Karpas-422 (cell line): ENCODE data around the gene ACOT7. TPM values are rescaled to one million over a fixed set of nuclear protein-coding genes. Genes with fewer than 3 reads are reported as not detected.

Experiments used
- DNase-seq: peaks from one replicate; pipeline ENCODE4 v3.0.0-alpha.2; 2015
- H2AFZ ChIP-seq: fragments of 200-600 bp; sonication (generic); 2 replicates; pipeline ENCODE4 v1.6.1; 2014; ENCODE audit warnings: antibody characterized with exemption, low read length, mixed read lengths
- H3K27ac ChIP-seq: fragments of 200-600 bp; sonication (generic); 2 replicates; pipeline ENCODE4 v1.5.1; 2014; ENCODE audit warnings: mild to moderate bottlenecking, low read length, moderate library complexity
- H3K27me3 ChIP-seq: fragments of 200-600 bp; sonication (generic); 2 replicates; pipeline ENCODE4 v1.6.1; 2014; ENCODE audit warnings: low read length, mixed read lengths
- H3K36me3 ChIP-seq: fragments of 200-600 bp; sonication (generic); 2 replicates; pipeline ENCODE4 v1.6.1; 2014; ENCODE audit warnings: low read length, mixed read lengths; ENCODE audit not compliant: insufficient read depth
- H3K4me1 ChIP-seq: fragments of 200-600 bp; sonication (generic); 2 replicates; pipeline ENCODE4 v1.6.1; 2014; ENCODE audit warnings: mild to moderate bottlenecking, low read length, mixed read lengths
- H3K4me2 ChIP-seq: fragments of 200-600 bp; sonication (generic); 2 replicates; pipeline ENCODE4 v1.6.1; 2014; ENCODE audit warnings: low read length, low read depth, mild to moderate bottlenecking; ENCODE audit not compliant: poor library complexity, severe bottlenecking
- H3K4me3 ChIP-seq: fragments of 200-600 bp; sonication (generic); 2 replicates; pipeline ENCODE4 v1.5.1; 2014; ENCODE audit warnings: mild to moderate bottlenecking, antibody characterized with exemption, low read length, mixed read lengths
- H3K79me2 ChIP-seq: fragments of 200-600 bp; sonication (generic); 2 replicates; pipeline ENCODE4 v1.6.1; 2014; ENCODE audit warnings: mild to moderate bottlenecking, low read length, mixed read lengths
- H3K9ac ChIP-seq: fragments of 200-600 bp; sonication (generic); 2 replicates; pipeline ENCODE4 v1.6.0; 2014; ENCODE audit warnings: low read length
- H3K9me2 ChIP-seq: fragments of 200-600 bp; sonication (generic), shearing (Covaris generic); replicated peaks from 2 replicates; pipeline ENCODE4 v1.6.0; 2014; ENCODE audit warnings: mild to moderate bottlenecking, low read length, moderate library complexity; ENCODE audit not compliant: insufficient read depth
- H3K9me3 ChIP-seq: fragments of 300-700, 200-600 bp; sonication (generic); 2 replicates; pipeline ENCODE4 v1.6.1; 2014; ENCODE audit warnings: low read length, mixed read lengths
- H4K20me1 ChIP-seq: fragments of 200-600 bp; sonication (generic); 2 replicates; pipeline ENCODE4 v1.6.1; 2014; ENCODE audit warnings: mild to moderate bottlenecking, antibody characterized with exemption, low read length, low read depth; ENCODE audit not compliant: insufficient read depth
- total RNA-seq: library from RNA; depleted of rRNA; stranded (reverse); fragments of >200 nt; shearing (Covaris generic); gene quantifications from 2 replicates; pipeline ENCODE4 v1.2.3, GENCODE V29; 2014; ENCODE audit warnings: low replicate concordance

The ACOT7 gene
- total RNA-seq, 1 experiment from 2014 or later: 11.8 TPM

DNA sequence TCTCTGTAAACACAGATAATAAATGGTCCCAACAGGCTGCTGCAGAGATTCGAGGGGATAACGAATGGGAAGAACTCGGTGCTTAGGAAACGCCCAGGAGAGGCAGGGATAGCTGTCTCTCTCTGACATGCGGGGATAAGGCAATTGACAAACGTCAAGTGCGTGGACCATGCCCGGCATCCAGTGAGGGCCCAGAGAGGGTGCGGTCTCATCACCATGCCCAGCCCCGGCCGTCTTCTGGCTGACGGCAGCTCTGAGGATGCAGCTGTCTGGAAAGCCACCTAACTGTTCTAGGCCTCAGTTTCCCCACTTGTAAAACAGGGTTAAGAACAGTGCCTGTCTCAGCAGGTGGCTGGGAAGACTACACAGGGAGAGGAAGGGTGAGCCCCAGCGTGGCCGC lies 48.1 kb downstream of the ACOT7 start:
- Histone ChIP-seq H3K27ac (no peak overlapping the region), H3K9me2 (no peaks in the 10 kb centered on the region), H3K27me3 (no peaks in the 10 kb centered on the region), H4K20me1 (peaks cover 5% of the 10 kb centered on the region; the same call in 1 of the 2 replicates), H3K4me2 (no peak overlapping the region), H2AFZ (no peak overlapping the region), H3K4me1 (peaks cover 12% of the 10 kb centered on the region), H3K9me3 (no peaks in the 10 kb centered on the region), H3K79me2 (peaks cover 13% of the 10 kb centered on the region), H3K36me3 (no peaks in the 10 kb centered on the region), H3K9ac (no peak overlapping the region), H3K4me3 (no peak overlapping the region)
- DNase-seq: no peak

DNA sequence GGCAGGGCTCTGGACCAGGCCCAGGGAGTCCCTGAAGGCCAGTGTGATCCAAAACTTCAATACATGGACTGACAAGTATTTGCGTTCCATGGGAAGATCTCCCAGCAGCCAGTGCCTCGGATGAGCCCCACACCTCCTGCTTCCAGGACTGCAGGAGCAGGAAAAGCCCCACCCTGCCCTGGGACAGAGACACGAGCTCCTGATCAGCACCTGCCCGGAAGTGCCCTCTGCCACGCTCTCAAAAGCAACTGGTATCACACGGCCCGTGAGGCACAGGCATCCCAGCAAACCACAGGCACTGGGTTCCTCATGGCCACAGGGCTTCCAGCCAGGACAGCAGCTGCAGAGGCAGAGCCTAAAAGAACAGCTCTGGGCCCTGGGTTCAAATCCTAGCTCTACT lies 48.6 kb downstream of the ACOT7 start:
- H3K9me2 ChIP-seq: no peaks in the 10 kb centered on the region
- H3K79me2 ChIP-seq: peaks cover 13% of the 10 kb centered on the region
- H4K20me1 ChIP-seq: peaks cover 5% of the 10 kb centered on the region; the same call in 1 of the 2 replicates
- peaks cover 12% of the 10 kb centered on the region for H3K4me1 ChIP-seq
- H3K9ac ChIP-seq: no peak overlapping the region
- no peak overlapping the region for H3K27ac ChIP-seq
- no peak overlapping the region for H3K4me2 ChIP-seq
- no peaks in the 10 kb centered on the region for H3K27me3 ChIP-seq
- DNase-seq: no peak
- H2AFZ ChIP-seq: no peak overlapping the region
- no peaks in the 10 kb centered on the region for H3K36me3 ChIP-seq
- no peak overlapping the region for H3K4me3 ChIP-seq
- H3K9me3 ChIP-seq: no peaks in the 10 kb centered on the region

DNA sequence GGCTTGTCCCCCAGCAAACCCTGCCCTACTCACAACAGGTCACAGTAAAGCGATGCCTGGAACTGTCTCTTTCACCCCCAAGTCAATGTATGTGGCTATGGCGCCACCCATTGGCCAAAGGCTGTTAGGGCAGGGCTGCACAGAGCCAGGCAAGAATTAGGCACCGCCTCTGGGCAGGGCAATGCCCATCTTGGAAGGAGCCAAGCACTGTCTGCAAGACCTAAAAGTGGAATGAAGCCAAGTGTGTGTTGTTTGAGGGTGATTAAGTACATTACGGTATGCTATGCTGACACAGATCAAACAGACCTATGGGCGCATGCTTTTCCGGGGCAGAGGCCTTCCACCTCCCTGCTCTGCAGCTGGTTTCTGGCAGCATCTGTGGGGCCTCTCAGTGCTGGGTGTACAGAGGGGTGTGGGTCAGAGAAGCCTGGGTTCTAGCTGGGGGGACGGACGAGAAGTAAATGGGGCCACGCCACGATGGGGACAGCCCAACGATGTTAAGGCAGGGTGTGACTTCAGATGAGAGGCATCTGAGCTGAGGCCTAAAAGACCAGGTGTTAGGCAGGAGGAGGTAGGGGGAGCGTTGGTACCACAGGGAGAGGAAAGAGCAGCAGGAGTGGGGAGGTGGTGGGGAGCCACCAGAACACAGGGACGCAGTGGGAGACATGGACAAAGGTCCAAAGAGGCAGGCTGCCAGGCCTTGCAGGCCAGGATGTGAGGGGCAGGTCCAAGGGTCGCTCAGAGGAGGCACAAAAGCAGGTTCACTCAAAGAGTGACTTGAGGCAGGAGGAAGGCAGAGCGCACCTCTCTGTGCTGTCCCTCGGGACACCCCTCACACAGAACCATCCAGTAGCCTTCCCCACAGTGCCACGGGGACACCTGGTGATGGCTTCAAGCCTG lies 49.8 kb downstream of the ACOT7 start:
- Histone ChIP-seq H4K20me1 (peaks cover 5% of the 10 kb centered on the region; the same call in 1 of the 2 replicates), H3K36me3 (no peaks in the 10 kb centered on the region), H3K4me1 (peaks cover 12% of the 10 kb centered on the region), H3K27me3 (no peaks in the 10 kb centered on the region), H3K9me2 (no peaks in the 10 kb centered on the region), H3K79me2 (peaks cover 13% of the 10 kb centered on the region), H3K4me3 (no peak overlapping the region), H2AFZ (no peak overlapping the region), H3K9me3 (no peaks in the 10 kb centered on the region), H3K9ac (no peak overlapping the region), H3K4me2 (no peak overlapping the region), H3K27ac (no peak overlapping the region)
- peak; percentile 94 for DNase-seq

DNA sequence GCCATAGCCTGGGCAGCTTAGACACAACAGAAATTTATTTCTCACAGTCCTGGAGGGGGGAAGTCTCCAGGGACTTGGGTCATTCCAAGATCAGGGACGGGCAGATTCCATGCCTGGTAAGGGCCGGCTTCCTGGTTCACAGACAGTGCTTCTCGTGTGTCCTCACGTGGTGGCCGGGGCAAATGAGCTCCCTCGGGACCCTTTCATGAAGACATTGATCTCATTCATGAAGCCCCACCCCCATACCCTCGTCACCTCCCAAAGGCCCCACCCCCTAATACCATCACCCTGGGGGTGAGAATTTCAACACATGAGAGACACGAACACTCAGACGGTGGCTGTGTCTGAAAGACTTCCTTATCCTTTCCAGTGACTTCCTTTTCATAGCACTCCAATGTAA lies 51.5 kb downstream of the ACOT7 start:
- peaks cover 12% of the 10 kb centered on the region for H3K4me1 ChIP-seq
- no peak overlapping the region for H3K27ac ChIP-seq
- H3K27me3 ChIP-seq: no peaks in the 10 kb centered on the region
- H2AFZ ChIP-seq: no peak overlapping the region
- H3K4me2 ChIP-seq: no peak overlapping the region
- H3K9me3 ChIP-seq: no peaks in the 10 kb centered on the region
- no peak overlapping the region for H3K4me3 ChIP-seq
- H3K9ac ChIP-seq: no peak overlapping the region
- peak; percentile 77 for DNase-seq
- H3K79me2 ChIP-seq: peaks cover 13% of the 10 kb centered on the region
- H4K20me1 ChIP-seq: peaks cover 5% of the 10 kb centered on the region; the same call in 1 of the 2 replicates
- H3K36me3 ChIP-seq: no peaks in the 10 kb centered on the region
- H3K9me2 ChIP-seq: no peaks in the 10 kb centered on the region

DNA sequence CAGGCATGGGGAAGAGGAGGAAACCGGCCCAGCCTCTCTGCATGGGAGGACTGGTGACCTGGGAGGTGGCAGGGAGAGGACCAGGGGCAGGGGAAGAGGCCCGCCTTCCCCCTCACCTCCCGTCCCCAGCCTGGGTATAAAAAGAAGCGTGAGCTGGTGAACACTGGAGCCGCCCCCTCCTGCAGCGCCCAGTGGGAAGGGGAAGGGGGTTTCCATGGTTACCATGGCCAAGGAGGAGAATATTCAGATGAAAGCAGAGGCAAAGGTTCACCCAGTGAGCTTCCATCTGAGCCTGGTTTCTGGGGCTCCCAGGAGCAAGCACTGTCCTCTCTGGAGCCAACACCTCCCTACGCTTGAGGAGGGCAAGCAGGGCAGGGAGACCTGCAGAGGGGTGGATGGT lies 54.9 kb downstream of the ACOT7 start:
- H3K36me3 ChIP-seq: no peaks in the 10 kb centered on the region
- H3K4me3 ChIP-seq: no peak overlapping the region
- H3K9me3 ChIP-seq: no peaks in the 10 kb centered on the region
- H3K27me3 ChIP-seq: no peaks in the 10 kb centered on the region
- peaks cover 5% of the 10 kb centered on the region; the same call in 1 of the 2 replicates for H4K20me1 ChIP-seq
- no peak overlapping the region for H3K27ac ChIP-seq
- peaks cover 12% of the 10 kb centered on the region for H3K4me1 ChIP-seq
- no peak overlapping the region for H3K9ac ChIP-seq
- peaks cover 13% of the 10 kb centered on the region for H3K79me2 ChIP-seq
- DNase-seq: no peak
- H3K9me2 ChIP-seq: no peaks in the 10 kb centered on the region
- H3K4me2 ChIP-seq: no peak overlapping the region
- no peak overlapping the region for H2AFZ ChIP-seq

DNA sequence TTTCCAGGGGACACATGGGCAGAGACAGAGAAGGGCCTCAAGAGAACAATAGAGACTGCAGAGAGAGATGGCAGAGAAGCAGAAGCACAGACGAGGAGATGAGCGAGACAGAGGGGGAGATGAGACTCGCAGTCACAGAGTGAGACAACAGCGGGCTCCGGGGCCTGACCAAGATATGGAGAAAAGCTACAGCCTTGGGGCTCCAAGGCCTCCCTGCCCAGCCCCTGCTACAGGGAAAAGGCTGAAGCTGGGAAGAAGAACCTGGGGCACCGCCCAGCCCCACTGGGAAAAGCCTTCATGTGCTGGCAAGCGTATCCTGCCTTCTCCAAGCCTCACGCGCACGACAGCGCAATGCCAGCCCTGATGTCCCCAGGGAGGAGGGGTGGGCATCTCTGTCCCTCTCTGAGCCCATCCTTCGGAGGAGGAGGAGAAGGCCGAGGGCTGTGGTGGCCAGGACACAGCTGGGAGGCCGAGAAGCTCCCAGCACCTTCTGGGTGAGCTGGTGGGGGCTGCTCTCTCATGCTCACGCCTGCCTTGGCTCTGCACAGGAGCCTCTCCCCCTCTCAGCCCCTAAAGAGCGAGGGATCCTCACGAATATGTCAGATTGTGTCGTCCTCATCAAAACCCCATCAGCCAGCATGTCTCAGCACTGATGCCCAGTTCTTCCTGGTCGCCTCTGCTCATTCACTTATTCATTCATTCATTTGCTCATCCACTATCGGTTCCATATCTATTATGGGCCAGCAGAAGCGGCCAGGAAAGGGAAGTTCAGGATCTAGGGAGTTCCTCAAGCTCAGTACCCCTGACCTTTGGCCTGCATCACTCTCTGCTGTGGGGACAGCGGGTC lies 56.6 kb downstream of the ACOT7 start:
- no peaks in the 10 kb centered on the region for H3K36me3 ChIP-seq
- peaks cover 2% of the 10 kb centered on the region for H3K4me1 ChIP-seq
- DNase-seq: no peak
- no peaks in the 10 kb centered on the region for H3K27me3 ChIP-seq
- no peak overlapping the region for H3K27ac ChIP-seq
- H3K9me3 ChIP-seq: no peaks in the 10 kb centered on the region
- H3K4me3 ChIP-seq: no peak overlapping the region
- no peak overlapping the region for H3K4me2 ChIP-seq
- peaks cover 4% of the 10 kb centered on the region; the same call in 1 of the 2 replicates for H3K79me2 ChIP-seq
- no peaks in the 10 kb centered on the region for H3K9me2 ChIP-seq
- no peak overlapping the region for H3K9ac ChIP-seq
- H2AFZ ChIP-seq: no peak overlapping the region
- H4K20me1 ChIP-seq: no peaks in the 10 kb centered on the region

DNA sequence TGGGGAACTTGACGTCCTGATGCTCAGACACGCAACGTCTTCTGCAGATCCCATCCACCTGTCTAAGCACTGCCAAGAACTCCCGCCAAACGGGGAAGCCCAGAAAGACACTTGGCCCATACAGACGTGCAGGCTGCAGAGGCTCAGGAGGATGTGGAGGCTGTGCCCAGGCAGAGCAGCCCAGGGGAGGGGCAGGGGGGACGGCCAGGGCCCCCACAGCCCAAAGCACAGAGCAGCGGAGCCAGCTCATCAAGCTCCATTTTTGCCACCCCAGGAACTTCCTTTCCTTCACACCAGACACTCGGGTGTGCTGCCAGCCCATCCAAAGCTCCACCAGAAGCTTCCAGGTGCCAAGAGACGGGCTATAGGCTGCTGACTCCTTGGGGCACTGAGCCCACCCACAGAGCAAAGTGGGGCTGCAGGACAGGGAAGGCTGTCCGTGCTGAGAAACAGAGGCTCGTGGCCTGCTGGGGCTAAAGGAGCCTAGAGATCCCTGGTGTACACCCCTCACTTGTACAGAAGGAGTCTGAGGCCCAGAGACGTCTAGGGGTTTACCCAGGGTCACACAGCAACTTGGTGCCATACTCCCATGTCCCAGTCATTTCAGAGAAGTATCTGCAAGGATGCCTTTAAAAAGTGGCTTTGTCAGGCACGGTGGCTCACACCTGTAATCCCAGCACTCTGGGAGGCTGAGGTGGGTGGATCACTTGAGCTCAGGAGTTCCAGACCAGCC lies 59.1 kb downstream of the ACOT7 start:
- DNase-seq: no peak
- Histone ChIP-seq H3K4me2 (no peak overlapping the region), H3K27ac (no peak overlapping the region), H3K4me1 (no peaks in the 10 kb centered on the region; the same call in 1 of the 2 replicates), H3K36me3 (no peaks in the 10 kb centered on the region), H4K20me1 (no peaks in the 10 kb centered on the region), H3K4me3 (no peak overlapping the region), H3K9me2 (no peaks in the 10 kb centered on the region), H3K79me2 (no peaks in the 10 kb centered on the region), H3K27me3 (no peaks in the 10 kb centered on the region), H2AFZ (no peak overlapping the region), H3K9me3 (no peaks in the 10 kb centered on the region), H3K9ac (no peak overlapping the region)
